Subcutaneous abdominal adipose tissue (tissue), 5 donors: Measurements from ENCODE around the gene STEAP1B.

ENCODE experiments used
- H3K27ac ChIP-seq: one replicate; pipeline ENCODE4 v1.7.0; 2013; ENCODE audit warnings: low read depth, mild to moderate bottlenecking, inconsistent platforms, low read length, moderate library complexity
- H3K27me3 ChIP-seq, 5 donors: one replicate each; pipeline ENCODE4 v1.7.0; 2013; ENCODE audit warnings: low read length in 5 of 5, inconsistent platforms in 1 of 5; ENCODE audit not compliant: control insufficient read depth in 5 of 5, insufficient read depth in 4 of 5
- H3K36me3 ChIP-seq, 5 donors: one replicate each; pipeline ENCODE4 v1.7.0; 2013; ENCODE audit warnings: low read length in 5 of 5; ENCODE audit not compliant: control insufficient read depth in 5 of 5, insufficient read depth in 5 of 5
- H3K4me1 ChIP-seq, 5 donors: one replicate each; pipeline ENCODE4 v1.7.0; 2013; ENCODE audit warnings: low read length in 5 of 5, mild to moderate bottlenecking in 3 of 5, moderate library complexity in 1 of 5; ENCODE audit not compliant: control insufficient read depth in 5 of 5, insufficient read depth in 5 of 5
- H3K4me3 ChIP-seq, 5 donors: one replicate each; pipeline ENCODE4 v1.7.0; 2013; ENCODE audit warnings: low read length in 5 of 5, low read depth in 1 of 5
- H3K9ac ChIP-seq, 5 donors: one replicate each; pipeline ENCODE4 v1.7.0; 2013; ENCODE audit warnings: low read length in 5 of 5, mild to moderate bottlenecking in 4 of 5, moderate library complexity in 3 of 5
- H3K9me3 ChIP-seq, 5 donors: one replicate each; pipeline ENCODE4 v1.7.0; 2013; ENCODE audit warnings: low read length in 5 of 5; ENCODE audit not compliant: control insufficient read depth in 5 of 5
- donor health status: healthy.
- donor health status: healthy.
- donor health status: healthy.
- donor health status: healthy.
- donor health status: healthy.

Gene STEAP1B

DNA sequence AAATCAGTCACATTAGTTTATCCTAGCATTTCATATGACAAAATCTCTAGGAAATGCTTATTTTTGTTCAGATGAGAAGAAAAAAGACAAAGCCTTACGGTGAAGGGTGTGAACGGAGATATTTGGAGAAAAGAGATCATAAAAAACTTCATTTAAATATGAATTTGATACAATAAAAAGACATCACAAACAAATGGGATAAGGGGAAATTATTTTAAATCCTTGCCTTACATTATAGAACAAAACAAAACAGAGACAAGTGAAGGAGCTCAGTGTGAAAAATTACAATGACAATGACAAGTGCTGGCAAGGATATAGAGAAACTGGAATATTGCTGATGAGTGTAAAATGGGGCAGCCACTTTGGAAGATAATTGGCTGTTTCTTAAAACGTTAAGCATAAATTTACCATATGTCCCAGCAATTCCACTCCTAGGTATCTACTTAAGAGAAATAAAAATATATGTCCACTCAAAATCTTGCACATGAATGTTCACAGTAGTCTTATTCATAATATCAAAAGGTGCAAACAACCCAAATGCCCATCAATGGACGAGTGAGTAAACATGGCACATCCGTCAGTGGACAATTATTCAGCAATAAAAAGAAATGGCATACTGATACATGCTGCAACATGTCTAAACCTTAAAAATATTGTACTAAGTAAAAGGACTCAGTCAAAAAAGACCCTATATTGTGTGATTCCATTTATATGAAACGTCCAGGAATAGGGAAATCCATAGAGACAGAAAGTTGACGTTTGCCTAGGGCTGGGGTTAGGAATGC lies 77.0 kb downstream of the STEAP1B start:
- no peaks in the 10 kb centered on the region for H3K9me3 ChIP-seq
- no peak overlapping the region for H3K27ac ChIP-seq
- H3K36me3 ChIP-seq: no peaks in the 10 kb centered on the region
- no peaks in the 10 kb centered on the region for H3K27me3 ChIP-seq
- no peak overlapping the region for H3K4me3 ChIP-seq
- no peaks in the 10 kb centered on the region for H3K4me1 ChIP-seq
- no peak overlapping the region for H3K9ac ChIP-seq

DNA sequence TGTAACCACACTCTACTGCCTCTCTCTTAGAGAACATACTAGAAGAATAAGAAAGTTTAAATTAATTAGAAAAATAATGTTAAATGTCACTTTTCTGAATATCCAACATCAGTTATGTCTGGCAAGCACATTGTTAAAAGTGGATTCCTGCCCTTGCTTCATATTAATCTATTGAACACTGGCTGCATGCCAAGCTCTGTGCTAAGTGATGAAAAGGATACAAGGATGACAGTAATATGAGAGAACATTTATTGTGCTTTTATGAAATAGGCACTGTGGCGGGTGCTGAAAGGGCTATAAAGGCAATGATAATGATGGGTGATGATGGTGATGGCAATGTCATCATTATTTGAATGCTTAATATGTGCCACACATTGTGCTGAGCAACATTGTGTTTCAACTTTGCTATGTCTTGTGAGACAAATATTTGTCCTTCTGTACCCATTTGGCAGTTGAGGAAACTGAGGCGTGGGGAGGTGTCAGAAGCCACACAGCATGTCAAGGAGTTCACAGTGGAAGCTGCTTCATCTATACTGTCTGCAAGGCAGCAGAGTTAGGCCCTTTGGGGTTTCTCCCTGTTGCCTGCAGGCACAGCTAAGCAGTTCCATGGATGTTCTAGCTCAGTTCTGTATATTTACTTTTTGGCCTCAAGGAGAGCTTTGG lies 78.9 kb downstream of the STEAP1B start:
- H3K4me1 ChIP-seq: no peaks in the 10 kb centered on the region
- H3K9ac ChIP-seq: no peak overlapping the region
- no peaks in the 10 kb centered on the region for H3K27me3 ChIP-seq
- H3K27ac ChIP-seq: no peak overlapping the region
- no peak overlapping the region for H3K4me3 ChIP-seq
- H3K9me3 ChIP-seq: no peaks in the 10 kb centered on the region
- no peaks in the 10 kb centered on the region for H3K36me3 ChIP-seq

DNA sequence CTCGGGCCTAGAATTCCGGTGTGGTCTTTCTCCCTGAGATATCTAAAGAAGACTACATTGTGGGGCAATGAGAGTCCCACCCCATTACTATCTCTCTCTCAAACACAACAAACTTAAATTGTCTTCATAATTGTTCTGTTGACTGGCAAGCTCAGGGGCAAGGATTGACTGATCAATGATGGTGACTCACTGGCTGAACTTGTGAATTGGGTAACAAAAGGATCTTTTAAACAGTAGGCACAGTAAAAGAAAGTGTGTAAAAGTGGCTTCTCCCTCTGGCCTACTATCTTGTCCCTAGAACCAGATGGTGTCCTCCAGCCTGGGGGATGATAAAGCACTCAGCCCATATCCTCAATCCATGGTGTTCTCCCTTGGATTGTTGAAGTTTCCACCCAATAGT lies 80.0 kb downstream of the STEAP1B start:
- Histone ChIP-seq H3K4me1 (no peaks in the 10 kb centered on the region), H3K27me3 (no peaks in the 10 kb centered on the region), H3K4me3 (no peak overlapping the region), H3K9me3 (no peaks in the 10 kb centered on the region), H3K9ac (no peak overlapping the region), H3K27ac (no peak overlapping the region), H3K36me3 (no peaks in the 10 kb centered on the region)

DNA sequence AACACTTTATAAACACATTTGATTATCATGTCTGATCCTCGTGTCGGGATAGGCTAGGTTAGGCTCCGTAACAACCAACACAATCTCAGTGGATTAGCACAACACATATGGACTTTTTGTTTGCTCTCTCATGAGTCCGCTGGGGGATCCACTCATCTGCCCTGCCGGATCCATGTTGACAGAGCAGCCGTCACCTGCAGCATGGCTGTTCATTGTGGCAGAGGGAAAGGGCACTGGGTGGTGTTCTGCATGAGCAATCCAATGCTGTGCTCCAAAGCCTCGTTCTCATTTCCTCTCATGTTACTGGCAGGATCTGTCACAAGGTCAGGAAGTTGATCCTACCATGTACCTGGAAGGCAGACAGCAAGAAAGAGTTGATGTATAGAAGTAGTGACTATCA lies 80.5 kb downstream of the STEAP1B start:
- no peaks in the 10 kb centered on the region for H3K27me3 ChIP-seq
- H3K4me3 ChIP-seq: no peak overlapping the region
- H3K9me3 ChIP-seq: no peaks in the 10 kb centered on the region
- H3K9ac ChIP-seq: no peak overlapping the region
- no peaks in the 10 kb centered on the region for H3K36me3 ChIP-seq
- H3K4me1 ChIP-seq: no peaks in the 10 kb centered on the region
- H3K27ac ChIP-seq: no peak overlapping the region

DNA sequence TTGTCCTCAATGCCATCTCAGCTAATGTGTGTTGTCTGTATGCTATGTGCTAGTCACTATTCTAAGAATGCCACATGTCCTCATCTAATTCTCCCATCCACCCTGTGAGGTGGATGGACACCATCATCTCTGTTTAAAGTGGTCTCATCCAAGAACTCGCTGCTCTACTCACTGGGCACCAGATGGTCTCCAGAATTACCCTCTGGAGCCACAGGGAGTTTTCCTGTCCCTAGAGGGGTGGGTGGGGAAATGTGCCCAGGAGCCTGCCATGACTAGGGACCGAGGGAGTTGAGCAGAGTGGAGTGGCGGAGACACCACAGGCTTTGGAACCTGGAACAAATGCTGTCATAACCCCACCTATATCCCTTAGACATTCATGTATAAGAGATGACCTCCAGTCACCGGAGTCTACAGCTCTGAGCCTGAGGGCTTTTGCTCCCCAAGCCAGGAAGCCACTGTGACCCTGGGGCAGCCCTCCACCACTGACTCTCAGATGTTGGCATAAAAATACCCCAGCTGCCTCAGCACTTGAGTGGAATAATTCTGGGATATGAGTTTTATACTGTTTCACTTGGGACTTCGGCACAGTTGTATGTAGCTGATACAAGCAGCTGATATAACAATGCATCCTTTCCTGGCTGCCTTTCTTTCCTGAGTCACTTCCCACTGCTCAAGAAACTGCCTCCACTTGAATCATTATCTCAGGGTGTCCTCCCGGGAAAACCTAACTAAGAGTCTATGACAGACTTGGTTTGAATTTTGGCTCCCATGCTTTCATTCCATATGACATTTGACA lies 81.5 kb downstream of the STEAP1B start:
- H3K9me3 ChIP-seq: no peaks in the 10 kb centered on the region
- H3K4me3 ChIP-seq: no peak overlapping the region
- H3K4me1 ChIP-seq: no peaks in the 10 kb centered on the region
- H3K27ac ChIP-seq: no peak overlapping the region
- no peaks in the 10 kb centered on the region for H3K27me3 ChIP-seq
- no peaks in the 10 kb centered on the region for H3K36me3 ChIP-seq
- no peak overlapping the region for H3K9ac ChIP-seq

DNA sequence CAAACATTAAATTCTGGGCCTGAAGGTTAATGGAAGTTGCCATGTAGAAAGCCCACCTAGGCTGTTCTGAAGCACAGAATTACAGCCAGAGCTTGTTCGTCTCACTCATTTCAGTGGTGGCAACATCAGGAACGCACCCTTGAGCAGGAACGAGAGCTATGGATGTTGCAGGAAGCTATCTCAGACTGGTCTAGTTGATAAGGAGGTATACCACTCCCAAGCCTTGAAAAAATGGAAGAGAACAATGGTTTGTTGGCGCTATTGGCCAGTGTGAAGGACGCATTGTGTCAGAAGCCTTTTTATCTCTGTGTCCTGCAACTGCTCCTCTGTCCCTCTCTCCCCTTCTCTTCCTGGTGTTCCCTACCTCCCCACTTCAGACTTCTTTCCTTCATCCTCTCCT lies 82.1 kb downstream of the STEAP1B start:
- Histone ChIP-seq H3K4me3 (no peak overlapping the region), H3K9ac (no peak overlapping the region), H3K36me3 (no peaks in the 10 kb centered on the region), H3K4me1 (no peaks in the 10 kb centered on the region), H3K27me3 (no peaks in the 10 kb centered on the region), H3K27ac (no peak overlapping the region), H3K9me3 (no peaks in the 10 kb centered on the region)

DNA sequence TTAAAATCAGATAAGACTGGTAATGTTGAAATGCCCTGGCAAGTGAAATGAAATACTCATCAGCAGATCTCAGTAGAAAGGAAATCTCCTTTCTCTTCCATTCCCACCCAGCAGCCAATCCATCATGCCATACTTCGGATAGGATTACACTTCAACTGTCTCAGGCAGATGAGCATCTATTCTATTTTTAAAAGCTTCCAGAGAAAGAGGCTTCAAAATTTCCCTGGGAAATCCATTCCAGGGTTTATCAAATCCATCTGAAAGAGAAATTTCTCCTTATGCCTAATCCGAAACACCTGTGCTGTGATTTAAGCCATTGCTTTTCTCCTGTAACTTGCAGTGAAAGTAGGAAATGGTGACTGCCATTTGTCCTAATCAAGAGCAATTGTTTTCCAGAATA lies 82.6 kb downstream of the STEAP1B start:
- Histone ChIP-seq H3K4me3 (no peak overlapping the region), H3K36me3 (no peaks in the 10 kb centered on the region), H3K27me3 (no peaks in the 10 kb centered on the region), H3K9me3 (no peaks in the 10 kb centered on the region), H3K4me1 (no peaks in the 10 kb centered on the region), H3K27ac (no peak overlapping the region), H3K9ac (no peak overlapping the region)

DNA sequence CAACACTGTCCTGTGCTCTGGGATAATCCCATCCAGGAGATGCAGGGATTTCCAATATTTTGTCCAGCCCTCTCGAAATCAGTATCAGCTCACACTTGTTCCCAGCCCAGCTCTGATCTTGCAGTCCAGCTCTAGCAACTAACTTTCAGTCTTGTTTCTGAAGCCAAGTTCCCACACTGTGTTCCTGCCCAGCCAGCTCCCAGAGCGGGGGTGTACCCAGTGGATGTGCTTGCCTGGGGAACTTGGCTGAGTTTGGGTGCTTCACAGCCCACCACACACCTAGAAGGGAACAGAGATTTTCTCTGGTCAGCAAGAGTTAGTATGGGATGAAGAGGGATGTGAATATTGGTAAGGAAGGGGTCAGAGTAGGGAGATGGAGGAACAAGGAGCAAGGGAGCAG lies 85.6 kb downstream of the STEAP1B start:
- no peak overlapping the region for H3K9ac ChIP-seq
- H3K4me1 ChIP-seq: no peaks in the 10 kb centered on the region
- H3K36me3 ChIP-seq: no peaks in the 10 kb centered on the region
- no peak overlapping the region for H3K4me3 ChIP-seq
- no peaks in the 10 kb centered on the region for H3K9me3 ChIP-seq
- H3K27me3 ChIP-seq: no peaks in the 10 kb centered on the region
- no peak overlapping the region for H3K27ac ChIP-seq

DNA sequence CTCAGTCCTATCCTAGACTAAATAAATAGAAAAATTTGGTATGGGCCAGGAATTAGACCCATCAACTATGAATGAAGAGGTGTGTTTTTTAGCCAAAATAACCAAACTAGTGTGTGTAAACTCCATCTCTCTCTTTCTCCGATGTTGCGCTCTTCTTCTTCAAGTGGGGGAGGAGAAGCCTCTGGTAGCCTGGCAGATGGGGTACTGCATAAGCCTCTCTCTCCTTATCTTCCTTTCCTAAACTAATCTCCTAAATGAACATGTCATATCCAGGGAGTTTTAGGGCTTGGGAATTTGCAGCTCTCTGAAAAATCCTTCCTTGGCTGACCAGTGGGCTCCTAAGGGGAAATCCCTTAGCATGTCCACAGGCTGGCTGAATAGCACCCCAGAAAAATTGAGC lies 86.8 kb downstream of the STEAP1B start:
- Histone ChIP-seq H3K4me1 (no peaks in the 10 kb centered on the region), H3K27me3 (no peaks in the 10 kb centered on the region), H3K9ac (no peak overlapping the region), H3K9me3 (no peaks in the 10 kb centered on the region), H3K27ac (no peak overlapping the region), H3K36me3 (no peaks in the 10 kb centered on the region), H3K4me3 (no peak overlapping the region)
